HG03565 (cell line): ENCODE measurements around the gene SPOCK1.
"Not testable (repeated sequence)": the region's sequence is repeated elsewhere in the genome, so short reads cannot be mapped to it uniquely, and the experiment has no call there.

ENCODE experiments used
- ATAC-seq: cut with Tn5 transposase; IDR thresholded peaks from one replicate; pipeline ENCODE4 v1.9.1; 2021; ENCODE audit warnings: mild to moderate bottlenecking, moderate library complexity; ENCODE audit not compliant: unreplicated experiment

The SPOCK1 gene

GRCh38 chr5:137233726-137234125, 265.4 kb downstream of the SPOCK1 start:
- no peak for ATAC-seq

GRCh38 chr5:137233304-137233703, 265.8 kb downstream of the SPOCK1 start:
- not testable (repeated sequence) for ATAC-seq

GRCh38 chr5:137231540-137231939, 267.6 kb downstream of the SPOCK1 start:
- no peak for ATAC-seq

- no peak for ATAC-seq
Measured at GRCh38 chr5:137228816-137229215, 270.3 kb downstream of the SPOCK1 start.

- ATAC-seq: no peak
Measured at GRCh38 chr5:137226081-137226480, 273.0 kb downstream of the SPOCK1 start.

GRCh38 chr5:137223324-137224295, 275.5 kb downstream of the SPOCK1 start:
- ATAC-seq: no peak

GRCh38 chr5:137221943-137222342, 277.2 kb downstream of the SPOCK1 start:
- ATAC-seq: no peak

GRCh38 chr5:137220523-137220927, 278.6 kb downstream of the SPOCK1 start:
- peak; percentile 94 for ATAC-seq

GRCh38 chr5:137218896-137219295, 280.2 kb downstream of the SPOCK1 start:
- no peak for ATAC-seq

GRCh38 chr5:137218471-137218870, 280.7 kb downstream of the SPOCK1 start:
- ATAC-seq: no peak

GRCh38 chr5:137217599-137218200, 281.4 kb downstream of the SPOCK1 start:
- no peak for ATAC-seq

GRCh38 chr5:137216976-137217598, 282.0 kb downstream of the SPOCK1 start:
- no peak for ATAC-seq

GRCh38 chr5:137215780-137216179, 283.3 kb downstream of the SPOCK1 start:
- ATAC-seq: no peak

- no peak for ATAC-seq
Measured at GRCh38 chr5:137215261-137215660, 283.9 kb downstream of the SPOCK1 start.

- ATAC-seq: no peak
Measured at GRCh38 chr5:137214446-137215189, 284.5 kb downstream of the SPOCK1 start.

- ATAC-seq: no peak
Measured at GRCh38 chr5:137212471-137212870, 286.7 kb downstream of the SPOCK1 start.

GRCh38 chr5:137209232-137209809, 289.8 kb downstream of the SPOCK1 start:
- ATAC-seq: no peak

- ATAC-seq: no peak
Measured at GRCh38 chr5:137207023-137207760, 291.9 kb downstream of the SPOCK1 start.

- ATAC-seq: no peak
Measured at GRCh38 chr5:137206030-137206715, 293.0 kb downstream of the SPOCK1 start.
